H1 (cell line): Measurements from ENCODE around the gene EEF1A2. TPM values are rescaled to one million over a fixed set of nuclear protein-coding genes. Genes with fewer than 3 reads are reported as not detected.

Experiments
- ASH2L ChIP-seq: fragments of 200-600, 300-600 bp; sonication (generic); IDR thresholded peaks from one replicate; pipeline ENCODE4 v1.7.1; 2017; ENCODE audit warnings: low read length
- BRCA1 ChIP-seq: IDR thresholded peaks from 2 replicates; pipeline ENCODE4 v1.6.1; 2012; ENCODE audit warnings: low read depth, low read length, improper control_type of control experiment
- CBX5 ChIP-seq: fragments of 300-800, 300-1000 bp; sonication (generic); IDR thresholded peaks from 2 replicates; pipeline ENCODE4 v1.7.1; 2016; ENCODE audit warnings: antibody characterized with exemption, low read length, low read depth
- CBX8 ChIP-seq: fragments of 300-800, 300-1000 bp; sonication (generic); IDR thresholded peaks from 2 replicates; pipeline ENCODE4 v1.7.1; 2016; ENCODE audit warnings: low read depth, low read length, borderline replicate concordance
- CHD7 ChIP-seq: fragments of 300-600 bp; sonication (generic); IDR thresholded peaks from 2 replicates; pipeline ENCODE4 v1.7.1; 2012; ENCODE audit warnings: low read length, moderate library complexity, mild to moderate bottlenecking, inconsistent platforms; ENCODE audit not compliant: insufficient replicate concordance
- EP300 ChIP-seq, 2 experiments: IDR thresholded peaks; 1 replicate in 1 of 2; 2 replicates in 1 of 2; pipeline ENCODE4 v1.6.1; 2011 to 2012; ENCODE audit warnings: low read depth in 2 of 2, low read length in 2 of 2, mild to moderate bottlenecking in 2 of 2, borderline replicate concordance in 1 of 2, inconsistent platforms in 1 of 2, moderate library complexity in 1 of 2
- HDAC6 ChIP-seq: IDR thresholded peaks from one replicate; pipeline ENCODE4 v1.7.1; 2012; ENCODE audit warnings: low read depth, mild to moderate bottlenecking, inconsistent platforms, low read length, moderate library complexity
- KDM4A ChIP-seq: IDR thresholded peaks from one replicate; pipeline ENCODE4 v1.7.1; 2012; ENCODE audit warnings: low read depth, mild to moderate bottlenecking, moderate library complexity, low read length, inconsistent platforms; ENCODE audit not compliant: severe bottlenecking
- NANOG ChIP-seq: IDR thresholded peaks from 2 replicates; pipeline ENCODE4 v1.6.1; 2011; ENCODE audit warnings: low read length, low read depth, mild to moderate bottlenecking, inconsistent platforms; ENCODE audit not compliant: insufficient read depth, poor library complexity, severe bottlenecking
- SP1 ChIP-seq: IDR thresholded peaks from 2 replicates; pipeline ENCODE4 v1.6.1; 2011; ENCODE audit warnings: low read depth, low read length
- YY1 ChIP-seq: IDR thresholded peaks from 2 replicates; pipeline ENCODE4 v1.6.1; 2011; ENCODE audit warnings: low read depth, mild to moderate bottlenecking, low read length
- polyA plus RNA-seq, 7 experiments: library from polyadenylated mRNA; depleted of rRNA in 3 of 7; stranded (reverse) in 5 of 7; unstranded in 2 of 7; fragments of >200 nt in 5 of 7; fragments of 200-250 nt in 2 of 7; gene quantifications; 1 replicate in 5 of 7; 2 replicates in 1 of 7; 4 replicates in 1 of 7; pipeline versions ENCODE4 v1.2.1 to v1.2.3, GENCODE V29; 2011 to 2013; ENCODE audit warnings: missing spikeins in 2 of 7, mixed read lengths in 2 of 7
- total RNA-seq: library from RNA; stranded (reverse); fragmentation: NEBNext Ultra II Directional; extraction: Animal tissue kit (Norgen Biotek cat#: 25700); gene quantifications from 2 replicates; pipeline ENCODE4 v1.2.1, GENCODE V29; 2021

EEF1A2 gene
- total and polyA plus RNA-seq, 2 of the 8 experiments (the other 6 are each of a cell fraction or from before 2014, with no cell fraction given) = 7.4 to 25.8 TPM

- TF ChIP-seq CHD7 = no peak
- no peak for TF ChIP-seq BRCA1
- TF ChIP-seq CBX8 = no peak
- TF ChIP-seq EP300 (IDR thresholded peaks at IDR 0.05; ENCODE audit: borderline replicate concordance in 1 of 2, low read depth in 2 of 2, low read length in 2 of 2) = no peak
- TF ChIP-seq ASH2L = no peak
- TF ChIP-seq YY1 = no peak
- no peak for TF ChIP-seq KDM4A
- no peak for TF ChIP-seq NANOG
- no peak for TF ChIP-seq CBX5
- no peak for TF ChIP-seq HDAC6
- TF ChIP-seq SP1 = no peak
- TF ChIP-seq, all 59 proteins: peak for 0
These were observed 53.7 kb downstream of the EEF1A2 start (continued) for GRCh38 chr20:63445075-63445734.
